Measurements from ENCODE around the gene UIMC1.

DNA sequence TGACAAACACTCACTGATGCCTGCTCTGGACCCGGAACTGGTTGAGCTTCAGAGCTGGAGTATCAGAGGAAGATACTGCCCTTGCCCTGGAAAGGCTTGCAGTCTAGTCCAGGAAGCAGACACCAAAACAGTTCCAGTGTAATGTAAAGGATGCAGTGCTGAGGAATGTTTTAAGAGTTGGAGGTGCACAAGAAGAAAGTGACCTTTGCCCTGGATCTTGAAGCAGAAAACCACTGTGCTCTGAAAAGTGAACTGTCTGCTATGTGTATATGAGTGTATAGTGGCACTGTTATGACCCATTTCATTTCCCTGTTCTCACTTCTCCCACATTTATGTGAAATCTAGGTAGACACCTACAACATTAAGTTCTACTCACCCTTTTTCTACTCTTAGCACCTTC, 18.0 kb upstream of the UIMC1 start:
- TF ChIP-seq POLR2A (IDR thresholded peaks at IDR 0.05) = no peak
- TF ChIP-seq, protein P1, sequence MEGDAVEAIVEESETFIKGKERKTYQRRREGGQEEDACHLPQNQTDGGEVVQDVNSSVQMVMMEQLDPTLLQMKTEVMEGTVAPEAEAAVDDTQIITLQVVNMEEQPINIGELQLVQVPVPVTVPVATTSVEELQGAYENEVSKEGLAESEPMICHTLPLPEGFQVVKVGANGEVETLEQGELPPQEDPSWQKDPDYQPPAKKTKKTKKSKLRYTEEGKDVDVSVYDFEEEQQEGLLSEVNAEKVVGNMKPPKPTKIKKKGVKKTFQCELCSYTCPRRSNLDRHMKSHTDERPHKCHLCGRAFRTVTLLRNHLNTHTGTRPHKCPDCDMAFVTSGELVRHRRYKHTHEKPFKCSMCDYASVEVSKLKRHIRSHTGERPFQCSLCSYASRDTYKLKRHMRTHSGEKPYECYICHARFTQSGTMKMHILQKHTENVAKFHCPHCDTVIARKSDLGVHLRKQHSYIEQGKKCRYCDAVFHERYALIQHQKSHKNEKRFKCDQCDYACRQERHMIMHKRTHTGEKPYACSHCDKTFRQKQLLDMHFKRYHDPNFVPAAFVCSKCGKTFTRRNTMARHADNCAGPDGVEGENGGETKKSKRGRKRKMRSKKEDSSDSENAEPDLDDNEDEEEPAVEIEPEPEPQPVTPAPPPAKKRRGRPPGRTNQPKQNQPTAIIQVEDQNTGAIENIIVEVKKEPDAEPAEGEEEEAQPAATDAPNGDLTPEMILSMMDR (IDR thresholded peaks at IDR 0.05) = no peak

Data from stomach (tissue), 4 donors.